Keratinocyte (primary cell): ENCODE results near the gene MED9.

Experiments used
- CTCF ChIP-seq, 3 experiments: IDR thresholded peaks in 1 of 3; conservative IDR thresholded peaks in 1 of 3; optimal IDR thresholded peaks in 1 of 3; 2 replicates in 2 of 3; 3 replicates in 1 of 3; pipeline versions ENCODE3 to v1.5.1; 2011; ENCODE audit warnings: low read length in 3 of 3, mild to moderate bottlenecking in 3 of 3, moderate library complexity in 2 of 3, control low read depth in 1 of 3, inconsistent platforms in 1 of 3; ENCODE audit not compliant: insufficient read depth in 2 of 3; ENCODE audit errors: extremely low read depth in 1 of 3
- EZH2 ChIP-seq: IDR thresholded peaks from one replicate; pipeline ENCODE4 v1.6.1; 2012; ENCODE audit warnings: inconsistent platforms, mild to moderate bottlenecking, low read length, moderate library complexity

DNA sequence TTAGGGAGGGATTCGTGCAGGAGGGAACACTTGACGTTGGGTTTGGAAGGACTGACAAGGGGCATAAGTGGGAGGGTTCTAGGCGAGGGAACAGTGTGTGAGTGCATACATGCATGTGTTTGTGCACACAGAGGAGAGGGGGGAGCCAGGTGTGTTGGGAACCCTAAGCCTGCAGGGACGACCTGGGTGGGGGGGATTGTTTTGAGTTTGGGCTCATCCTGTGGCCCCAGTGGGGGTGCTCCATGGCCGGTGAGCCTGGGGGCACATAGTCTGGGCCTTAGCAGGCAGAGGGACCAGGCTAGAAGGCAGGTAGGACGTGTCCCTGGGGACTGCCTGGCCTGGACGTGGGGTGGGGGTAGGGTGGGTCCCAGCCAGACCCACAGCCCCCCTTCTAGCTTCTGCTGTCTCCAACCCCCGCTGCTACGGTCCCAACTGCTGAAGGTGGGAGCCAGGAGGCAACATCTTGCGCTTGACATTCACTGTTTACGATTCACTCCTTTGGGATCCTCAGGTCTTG is 31.3 kb downstream of the MED9 start:
- TF ChIP-seq CTCF (optimal IDR thresholded peaks at IDR 0.05 in 1 of 3, IDR thresholded peaks at IDR 0.05 in 1 of 3, conservative IDR thresholded peaks at IDR 0.05 in 1 of 3; ENCODE audit: extremely low read depth in 1 of 3, insufficient read depth in 2 of 3, low read length in 3 of 3) = no peak
- TF ChIP-seq EZH2 = no peak
